GM19043 (cell line): ENCODE data around the gene SIRT3.

Experiments
- ATAC-seq: cut with Tn5 transposase; IDR thresholded peaks from one replicate; pipeline ENCODE4 v1.9.1; 2021; ENCODE audit warnings: low read depth; ENCODE audit not compliant: unreplicated experiment

The SIRT3 gene

GRCh38 chr11:217704-218103 lies 18.4 kb downstream of the SIRT3 start:
- no peak for ATAC-seq

- ATAC-seq, result no peak
Observed at GRCh38 chr11:216081-216974, 19.8 kb downstream of the SIRT3 start.

GRCh38 chr11:215581-216037 lies 20.5 kb downstream of the SIRT3 start:
- ATAC-seq, result no peak

- ATAC-seq, result no peak
Observed at GRCh38 chr11:214083-214482, 22.1 kb downstream of the SIRT3 start.

- ATAC-seq, result no peak
Observed at GRCh38 chr11:213111-213510, 23.0 kb downstream of the SIRT3 start.

- no peak for ATAC-seq
Observed at GRCh38 chr11:212150-213100, 23.7 kb downstream of the SIRT3 start.

- no peak for ATAC-seq
Observed at GRCh38 chr11:211741-212140, 24.4 kb downstream of the SIRT3 start.

- ATAC-seq, result no peak
Observed at GRCh38 chr11:211295-211694, 24.8 kb downstream of the SIRT3 start.

GRCh38 chr11:210803-211180 lies 25.4 kb downstream of the SIRT3 start:
- ATAC-seq, result no peak

- ATAC-seq, result no peak
Observed at GRCh38 chr11:210122-210802, 25.9 kb downstream of the SIRT3 start.

GRCh38 chr11:209275-210121 lies 26.6 kb downstream of the SIRT3 start:
- ATAC-seq, result no peak

GRCh38 chr11:208917-209260 lies 27.3 kb downstream of the SIRT3 start:
- ATAC-seq, result no peak

GRCh38 chr11:208181-208916 lies 27.8 kb downstream of the SIRT3 start:
- ATAC-seq, result no peak

- ATAC-seq, result peak; percentile 5
Observed at GRCh38 chr11:207863-208180, 28.3 kb downstream of the SIRT3 start.

GRCh38 chr11:207208-207862 lies 28.8 kb downstream of the SIRT3 start, which contains the start of the genes BET1L and RIC8A:
BET1L (minus strand) TSS chr11:207399; CDS start chr11:207321, 78 bp downstream.
RIC8A (plus strand) TSS chr11:207708; CDS start chr11:208855, 1,147 bp downstream.
- peak; percentile 73 for ATAC-seq

- no peak for ATAC-seq
Observed at GRCh38 chr11:206526-207207, 29.5 kb downstream of the SIRT3 start.

GRCh38 chr11:206002-206384 lies 30.1 kb downstream of the SIRT3 start:
- ATAC-seq, result no peak
